NCI-H128 (cell line): ENCODE results near the gene RSBN1.
"Not testable (repeated sequence)": the region's sequence is repeated elsewhere in the genome, so short reads cannot be mapped to it uniquely, and the experiment has no call there.

ENCODE experiments used
- DNase-seq: peaks from one replicate; lab custom pipeline; 2025; ENCODE audit not compliant: unreplicated experiment; lab: John Stamatoyannopoulos, UW

Gene RSBN1

GRCh38 chr1:113745425-113745824 lies 66.9 kb downstream of the RSBN1 start:
- no peak for DNase-seq

GRCh38 chr1:113744114-113744513 lies 68.2 kb downstream of the RSBN1 start:
- no peak for DNase-seq

- no peak for DNase-seq
These were observed 69.8 kb downstream of the RSBN1 start for GRCh38 chr1:113742515-113742914.

- DNase-seq: no peak
These were observed 77.8 kb downstream of the RSBN1 start for GRCh38 chr1:113734357-113735055.

GRCh38 chr1:113732802-113733201 lies 79.5 kb downstream of the RSBN1 start:
- no peak for DNase-seq

- no peak for DNase-seq
These were observed 91.3 kb downstream of the RSBN1 start for GRCh38 chr1:113721010-113721409.

GRCh38 chr1:113718621-113719020 lies 93.7 kb downstream of the RSBN1 start:
- not testable (repeated sequence) for DNase-seq

- DNase-seq: not testable (repeated sequence)
These were observed 94.8 kb downstream of the RSBN1 start for GRCh38 chr1:113717506-113717905.

GRCh38 chr1:113714606-113715269 lies 97.5 kb downstream of the RSBN1 start:
- DNase-seq: no peak
